GM19328 (cell line): ENCODE measurements around the gene RPTOR.

ENCODE experiments used
- ATAC-seq: cut with Tn5 transposase; IDR thresholded peaks from one replicate; pipeline ENCODE4 v1.9.1; 2021; ENCODE audit warnings: mild to moderate bottlenecking, moderate library complexity; ENCODE audit not compliant: unreplicated experiment

The RPTOR gene

GRCh38 chr17:80997424-80998117, 452.9 kb downstream of the RPTOR start:
- no peak for ATAC-seq

- no peak for ATAC-seq
Measured at GRCh38 chr17:80998118-80998747, 453.6 kb downstream of the RPTOR start.

- ATAC-seq: no peak
Measured at GRCh38 chr17:80998748-80999535, 454.3 kb downstream of the RPTOR start.

GRCh38 chr17:80999536-81000333, 455.1 kb downstream of the RPTOR start:
- ATAC-seq: no peak

- no peak for ATAC-seq
Measured at GRCh38 chr17:81000334-81000630, 455.6 kb downstream of the RPTOR start.

- no peak for ATAC-seq
Measured at GRCh38 chr17:81000631-81001357, 456.2 kb downstream of the RPTOR start.

- no peak for ATAC-seq
Measured at GRCh38 chr17:81002013-81002384, 457.4 kb downstream of the RPTOR start.

- no peak for ATAC-seq
Measured at GRCh38 chr17:81002409-81003361, 458.0 kb downstream of the RPTOR start.

- ATAC-seq: no peak
Measured at GRCh38 chr17:81003711-81004475, 459.3 kb downstream of the RPTOR start.

GRCh38 chr17:81006891-81007290, 462.3 kb downstream of the RPTOR start:
- no peak for ATAC-seq

- no peak for ATAC-seq
Measured at GRCh38 chr17:81008140-81008539, 463.5 kb downstream of the RPTOR start.

- no peak for ATAC-seq
Measured at GRCh38 chr17:81009136-81009535, 464.5 kb downstream of the RPTOR start.

- no peak for ATAC-seq
Measured at GRCh38 chr17:81010935-81011334, 466.3 kb downstream of the RPTOR start.

GRCh38 chr17:81011951-81012350, 467.3 kb downstream of the RPTOR start:
- no peak for ATAC-seq

GRCh38 chr17:81012574-81013447, 468.2 kb downstream of the RPTOR start:
- ATAC-seq: no peak

- ATAC-seq: no peak
Measured at GRCh38 chr17:81013642-81014041, 469.0 kb downstream of the RPTOR start.

- ATAC-seq: no peak
Measured at GRCh38 chr17:81015136-81015535, 470.5 kb downstream of the RPTOR start.
